HepG2 (cell line): ENCODE data around the gene MAGEH1.
"Not testable (repeated sequence)": the region's sequence is repeated elsewhere in the genome, so short reads cannot be mapped to it uniquely, and the experiment has no call there.

ENCODE experiments used
- BATF2 ChIP-seq: sonication (generic); formaldehyde crosslinking; IDR thresholded peaks from 2 replicates; pipeline ENCODE4 v1.8.0; 2022; ENCODE audit warnings: mild to moderate bottlenecking, missing genetic modification reagents, moderate library complexity
- POLR2A ChIP-seq, 2 experiments: IDR thresholded peaks; 2 replicates each; pipeline ENCODE4 v1.6.1; 2011; ENCODE audit warnings: low read depth in 2 of 2, low read length in 2 of 2, mild to moderate bottlenecking in 1 of 2, moderate library complexity in 1 of 2; ENCODE audit not compliant: insufficient read depth in 1 of 2

GRCh38 chrX:55479956-55480355 lies 28.0 kb downstream of the MAGEH1 start:
- not testable (repeated sequence) for TF ChIP-seq BATF2 (CRISPR knock-in tag); POLR2A (IDR thresholded peaks at IDR 0.05; ENCODE audit: insufficient read depth in 1 of 2, low read depth in 2 of 2, low read length in 2 of 2)
